ENCODE data around the gene RCCD1.

Gene RCCD1

GRCh38 chr15:90936823-90937222, 17.9 kb upstream of the RCCD1 start:
- Histone ChIP-seq H3K9ac (ENCODE audit: low read length) (no peak overlapping the region), H3K4me3 (ENCODE audit: low read length) (no peak overlapping the region), H3K4me1 (ENCODE audit: control insufficient read depth, insufficient read depth, low read length) (peaks cover 25% of the 10 kb centered on the region), H3K27me3 (ENCODE audit: control insufficient read depth, insufficient read depth, low read length) (no peaks in the 10 kb centered on the region), H3K9me3 (ENCODE audit: control insufficient read depth, low read length) (no peaks in the 10 kb centered on the region), H3K36me3 (ENCODE audit: control insufficient read depth, insufficient read depth, low read length) (peaks cover 24% of the 10 kb centered on the region)

- Histone ChIP-seq H3K9me3 (ENCODE audit: control insufficient read depth, low read length) (no peaks in the 10 kb centered on the region), H3K4me1 (ENCODE audit: control insufficient read depth, insufficient read depth, low read length) (peaks cover 20% of the 10 kb centered on the region), H3K36me3 (ENCODE audit: control insufficient read depth, insufficient read depth, low read length) (peaks cover 24% of the 10 kb centered on the region), H3K27me3 (ENCODE audit: control insufficient read depth, insufficient read depth, low read length) (no peaks in the 10 kb centered on the region), H3K9ac (ENCODE audit: low read length) (no peak overlapping the region), H3K4me3 (ENCODE audit: low read length) (no peak overlapping the region)
Measured at GRCh38 chr15:90938261-90938660, 16.4 kb upstream of the RCCD1 start.

GRCh38 chr15:90939756-90940155, 14.9 kb upstream of the RCCD1 start:
- Histone ChIP-seq H3K4me1 (ENCODE audit: control insufficient read depth, insufficient read depth, low read length) (peaks cover 11% of the 10 kb centered on the region), H3K36me3 (ENCODE audit: control insufficient read depth, insufficient read depth, low read length) (peaks cover 24% of the 10 kb centered on the region), H3K27me3 (ENCODE audit: control insufficient read depth, insufficient read depth, low read length) (no peaks in the 10 kb centered on the region), H3K9ac (ENCODE audit: low read length) (no peak overlapping the region), H3K4me3 (ENCODE audit: low read length) (no peak overlapping the region), H3K9me3 (ENCODE audit: control insufficient read depth, low read length) (no peaks in the 10 kb centered on the region)

GRCh38 chr15:90941038-90941437, 13.6 kb upstream of the RCCD1 start:
- no peak overlapping the region for H3K4me3 ChIP-seq (ENCODE audit: low read length)
- H3K36me3 ChIP-seq (ENCODE audit: control insufficient read depth, insufficient read depth, low read length): peaks cover 24% of the 10 kb centered on the region
- H3K27me3 ChIP-seq (ENCODE audit: control insufficient read depth, insufficient read depth, low read length): no peaks in the 10 kb centered on the region
- no peaks in the 10 kb centered on the region for H3K9me3 ChIP-seq (ENCODE audit: control insufficient read depth, low read length)
- H3K4me1 ChIP-seq (ENCODE audit: control insufficient read depth, insufficient read depth, low read length): peaks cover 5% of the 10 kb centered on the region
- no peak overlapping the region for H3K9ac ChIP-seq (ENCODE audit: low read length)

- H3K9me3 ChIP-seq (ENCODE audit: control insufficient read depth, low read length): no peaks in the 10 kb centered on the region
- H3K27me3 ChIP-seq (ENCODE audit: control insufficient read depth, insufficient read depth, low read length): no peaks in the 10 kb centered on the region
- H3K4me3 ChIP-seq (ENCODE audit: low read length): no peak overlapping the region
- no peaks in the 10 kb centered on the region for H3K4me1 ChIP-seq (ENCODE audit: control insufficient read depth, insufficient read depth, low read length)
- peaks cover 20% of the 10 kb centered on the region for H3K36me3 ChIP-seq (ENCODE audit: control insufficient read depth, insufficient read depth, low read length)
- no peak overlapping the region for H3K9ac ChIP-seq (ENCODE audit: low read length)
Measured at GRCh38 chr15:90942354-90943120, 12.1 kb upstream of the RCCD1 start.

- Histone ChIP-seq H3K4me1 (ENCODE audit: control insufficient read depth, insufficient read depth, low read length) (peaks cover 9% of the 10 kb centered on the region), H3K4me3 (ENCODE audit: low read length) (no peak overlapping the region), H3K9me3 (ENCODE audit: control insufficient read depth, low read length) (no peaks in the 10 kb centered on the region), H3K9ac (ENCODE audit: low read length) (no peak overlapping the region), H3K27me3 (ENCODE audit: control insufficient read depth, insufficient read depth, low read length) (no peaks in the 10 kb centered on the region), H3K36me3 (ENCODE audit: control insufficient read depth, insufficient read depth, low read length) (peaks cover 9% of the 10 kb centered on the region)
Measured at GRCh38 chr15:90945091-90945490, 9.6 kb upstream of the RCCD1 start.

- Histone ChIP-seq H3K9ac (ENCODE audit: low read length) (no peak overlapping the region), H3K4me1 (ENCODE audit: control insufficient read depth, insufficient read depth, low read length) (peaks cover 9% of the 10 kb centered on the region), H3K36me3 (ENCODE audit: control insufficient read depth, insufficient read depth, low read length) (no peaks in the 10 kb centered on the region), H3K4me3 (ENCODE audit: low read length) (no peak overlapping the region), H3K9me3 (ENCODE audit: control insufficient read depth, low read length) (no peaks in the 10 kb centered on the region), H3K27me3 (ENCODE audit: control insufficient read depth, insufficient read depth, low read length) (no peaks in the 10 kb centered on the region)
Measured at GRCh38 chr15:90946538-90946937, 8.1 kb upstream of the RCCD1 start.

GRCh38 chr15:90946941-90947576, 7.6 kb upstream of the RCCD1 start:
- no peak overlapping the region for H3K9ac ChIP-seq (ENCODE audit: low read length)
- H3K27me3 ChIP-seq (ENCODE audit: control insufficient read depth, insufficient read depth, low read length): no peaks in the 10 kb centered on the region
- peaks cover 9% of the 10 kb centered on the region for H3K4me1 ChIP-seq (ENCODE audit: control insufficient read depth, insufficient read depth, low read length)
- no peaks in the 10 kb centered on the region for H3K36me3 ChIP-seq (ENCODE audit: control insufficient read depth, insufficient read depth, low read length)
- no peaks in the 10 kb centered on the region for H3K9me3 ChIP-seq (ENCODE audit: control insufficient read depth, low read length)
- H3K4me3 ChIP-seq (ENCODE audit: low read length): no peak overlapping the region

GRCh38 chr15:90947577-90948357, 6.9 kb upstream of the RCCD1 start:
- H3K4me1 ChIP-seq (ENCODE audit: control insufficient read depth, insufficient read depth, low read length): peaks cover 9% of the 10 kb centered on the region
- no peaks in the 10 kb centered on the region for H3K36me3 ChIP-seq (ENCODE audit: control insufficient read depth, insufficient read depth, low read length)
- H3K4me3 ChIP-seq (ENCODE audit: low read length): no peak overlapping the region
- H3K9me3 ChIP-seq (ENCODE audit: control insufficient read depth, low read length): no peaks in the 10 kb centered on the region
- no peaks in the 10 kb centered on the region for H3K27me3 ChIP-seq (ENCODE audit: control insufficient read depth, insufficient read depth, low read length)
- no peak overlapping the region for H3K9ac ChIP-seq (ENCODE audit: low read length)

GRCh38 chr15:90948506-90948905, 6.2 kb upstream of the RCCD1 start:
- no peak overlapping the region for H3K9ac ChIP-seq (ENCODE audit: low read length)
- H3K9me3 ChIP-seq (ENCODE audit: control insufficient read depth, low read length): no peaks in the 10 kb centered on the region
- H3K27me3 ChIP-seq (ENCODE audit: control insufficient read depth, insufficient read depth, low read length): no peaks in the 10 kb centered on the region
- H3K4me1 ChIP-seq (ENCODE audit: control insufficient read depth, insufficient read depth, low read length): peaks cover 9% of the 10 kb centered on the region
- no peak overlapping the region for H3K4me3 ChIP-seq (ENCODE audit: low read length)
- no peaks in the 10 kb centered on the region for H3K36me3 ChIP-seq (ENCODE audit: control insufficient read depth, insufficient read depth, low read length)

- H3K36me3 ChIP-seq (ENCODE audit: control insufficient read depth, insufficient read depth, low read length): no peaks in the 10 kb centered on the region
- no peaks in the 10 kb centered on the region for H3K27me3 ChIP-seq (ENCODE audit: control insufficient read depth, insufficient read depth, low read length)
Measured at GRCh38 chr15:90949979-90950675, 4.6 kb upstream of the RCCD1 start.

More at GRCh38 chr15:90949979-90950675, 4.6 kb upstream of the RCCD1 start:
- H3K4me3 ChIP-seq (ENCODE audit: low read length): no peak overlapping the region
- H3K4me1 ChIP-seq (ENCODE audit: control insufficient read depth, insufficient read depth, low read length): peaks cover 11% of the 10 kb centered on the region
- H3K9me3 ChIP-seq (ENCODE audit: control insufficient read depth, low read length): no peaks in the 10 kb centered on the region
- no peak overlapping the region for H3K9ac ChIP-seq (ENCODE audit: low read length)

Data from mucosa of stomach (tissue), 1 donor.